ENCODE measurements around the gene NOX5. TPM values are rescaled to one million over a fixed set of nuclear protein-coding genes. Genes with fewer than 3 reads are reported as not detected.

Gene NOX5
- total RNA-seq, 1 donor from 2014 or later, result not detected

Other genes starting within 250 kb of the NOX5 start
- 138 TPM for gene ANP32A, start 193.8 kb upstream of the NOX5 start, total RNA-seq
- gene SPESP1, start 84.2 kb upstream of the NOX5 start, total RNA-seq, result 4.2 TPM
- 8.4 TPM for gene GLCE, start 145.9 kb downstream of the NOX5 start, total RNA-seq